Nephron progenitor cell (in vitro differentiated cells): ENCODE data around the gene MYO1D.
A peak's percentile ranks its signal among the peaks of the same experiment; 100 is the strongest.

Experiments used
- DNase-seq: peaks from one replicate; pipeline ENCODE4 v3.0.0; 2021
- H3K27ac Mint-ChIP-seq: 2 replicates; pipeline ENCODE4 v1.8.0; 2021; ENCODE audit warnings: mild to moderate bottlenecking, moderate library complexity, mixed read lengths
- H3K27me3 Mint-ChIP-seq: 2 replicates; pipeline ENCODE4 v1.8.0; 2021; ENCODE audit warnings: mild to moderate bottlenecking, low read depth, mixed read lengths; ENCODE audit not compliant: poor library complexity
- H3K36me3 Mint-ChIP-seq: 2 replicates; pipeline ENCODE4 v1.8.0; 2021; ENCODE audit warnings: low read depth, mixed read lengths
- H3K4me1 Mint-ChIP-seq: 2 replicates; pipeline ENCODE4 v1.8.0; 2021; ENCODE audit warnings: mixed read lengths
- H3K4me3 Mint-ChIP-seq: 2 replicates; pipeline ENCODE4 v1.8.0; 2021; ENCODE audit warnings: mild to moderate bottlenecking, moderate library complexity, mixed read lengths
- H3K9me3 Mint-ChIP-seq: 2 replicates; pipeline ENCODE4 v1.8.0; 2021; ENCODE audit warnings: mild to moderate bottlenecking, moderate library complexity, mixed read lengths
- TF ChIP-seq, protein P1 (sequence below): fragments of 200-600 bp; sonication (generic); IDR thresholded peaks from 2 replicates; pipeline ENCODE4 v1.5.0; 2021; ENCODE audit warnings: antibody characterized with exemption

Gene MYO1D

DNA sequence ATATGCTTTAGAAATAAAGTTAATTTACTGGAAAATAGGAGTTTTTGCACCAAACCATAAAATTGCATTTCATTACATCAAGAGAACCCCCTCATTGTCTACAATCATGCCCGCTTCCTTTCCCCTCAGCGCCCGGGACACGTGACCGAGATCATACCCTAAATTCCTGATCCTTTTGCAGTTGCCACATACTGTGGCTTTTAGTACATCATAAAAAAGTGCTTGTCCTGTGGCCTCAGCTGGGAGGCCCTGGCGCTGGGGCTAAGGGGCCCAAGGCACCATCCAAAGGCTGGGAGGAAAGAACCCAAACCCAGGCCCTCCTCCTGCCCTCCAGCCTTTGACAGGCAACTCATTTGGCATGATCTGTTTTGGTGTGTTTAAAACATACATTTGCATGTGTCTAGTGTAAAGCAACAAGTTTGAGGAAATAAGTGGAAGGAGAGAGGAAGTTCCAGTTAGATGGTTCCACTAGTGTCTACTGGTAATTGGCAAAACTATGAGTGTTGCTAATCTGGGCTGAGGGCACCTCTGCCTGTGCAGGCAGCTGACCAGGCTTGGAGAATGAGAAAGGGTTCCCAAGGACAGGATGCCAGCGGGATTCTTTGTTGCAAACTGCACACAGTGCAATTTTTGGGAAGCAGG is 384.2 kb downstream of the MYO1D start:
- Mint-ChIP-seq H3K36me3 (peaks cover 8% of the 10 kb centered on the region), H3K27ac (no peak overlapping the region), H3K4me3 (peak overlapping the region; percentile 13), H3K4me1 (peaks cover 67% of the 10 kb centered on the region), H3K27me3 (peaks cover 4% of the 10 kb centered on the region), H3K9me3 (no peaks in the 10 kb centered on the region)
- TF ChIP-seq, protein P1, sequence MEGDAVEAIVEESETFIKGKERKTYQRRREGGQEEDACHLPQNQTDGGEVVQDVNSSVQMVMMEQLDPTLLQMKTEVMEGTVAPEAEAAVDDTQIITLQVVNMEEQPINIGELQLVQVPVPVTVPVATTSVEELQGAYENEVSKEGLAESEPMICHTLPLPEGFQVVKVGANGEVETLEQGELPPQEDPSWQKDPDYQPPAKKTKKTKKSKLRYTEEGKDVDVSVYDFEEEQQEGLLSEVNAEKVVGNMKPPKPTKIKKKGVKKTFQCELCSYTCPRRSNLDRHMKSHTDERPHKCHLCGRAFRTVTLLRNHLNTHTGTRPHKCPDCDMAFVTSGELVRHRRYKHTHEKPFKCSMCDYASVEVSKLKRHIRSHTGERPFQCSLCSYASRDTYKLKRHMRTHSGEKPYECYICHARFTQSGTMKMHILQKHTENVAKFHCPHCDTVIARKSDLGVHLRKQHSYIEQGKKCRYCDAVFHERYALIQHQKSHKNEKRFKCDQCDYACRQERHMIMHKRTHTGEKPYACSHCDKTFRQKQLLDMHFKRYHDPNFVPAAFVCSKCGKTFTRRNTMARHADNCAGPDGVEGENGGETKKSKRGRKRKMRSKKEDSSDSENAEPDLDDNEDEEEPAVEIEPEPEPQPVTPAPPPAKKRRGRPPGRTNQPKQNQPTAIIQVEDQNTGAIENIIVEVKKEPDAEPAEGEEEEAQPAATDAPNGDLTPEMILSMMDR, result no peak
- no peak for DNase-seq

DNA sequence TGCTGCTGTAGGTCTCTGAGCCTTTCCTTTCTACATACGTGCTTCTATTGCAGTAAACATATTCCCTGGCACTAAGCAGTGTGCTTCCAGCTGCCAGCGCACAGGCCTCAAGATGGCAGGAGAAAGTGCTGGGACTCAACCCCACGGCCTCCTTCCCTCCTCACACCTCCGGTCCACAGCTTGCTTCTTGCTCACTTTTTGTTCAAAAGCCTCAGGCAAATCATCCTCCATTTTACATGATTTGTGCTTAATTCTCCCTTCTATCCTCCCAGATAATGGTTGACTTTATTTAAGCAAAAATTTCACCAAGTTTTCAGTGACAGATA is 384.7 kb downstream of the MYO1D start:
- H3K27ac Mint-ChIP-seq, result no peak overlapping the region

DNA sequence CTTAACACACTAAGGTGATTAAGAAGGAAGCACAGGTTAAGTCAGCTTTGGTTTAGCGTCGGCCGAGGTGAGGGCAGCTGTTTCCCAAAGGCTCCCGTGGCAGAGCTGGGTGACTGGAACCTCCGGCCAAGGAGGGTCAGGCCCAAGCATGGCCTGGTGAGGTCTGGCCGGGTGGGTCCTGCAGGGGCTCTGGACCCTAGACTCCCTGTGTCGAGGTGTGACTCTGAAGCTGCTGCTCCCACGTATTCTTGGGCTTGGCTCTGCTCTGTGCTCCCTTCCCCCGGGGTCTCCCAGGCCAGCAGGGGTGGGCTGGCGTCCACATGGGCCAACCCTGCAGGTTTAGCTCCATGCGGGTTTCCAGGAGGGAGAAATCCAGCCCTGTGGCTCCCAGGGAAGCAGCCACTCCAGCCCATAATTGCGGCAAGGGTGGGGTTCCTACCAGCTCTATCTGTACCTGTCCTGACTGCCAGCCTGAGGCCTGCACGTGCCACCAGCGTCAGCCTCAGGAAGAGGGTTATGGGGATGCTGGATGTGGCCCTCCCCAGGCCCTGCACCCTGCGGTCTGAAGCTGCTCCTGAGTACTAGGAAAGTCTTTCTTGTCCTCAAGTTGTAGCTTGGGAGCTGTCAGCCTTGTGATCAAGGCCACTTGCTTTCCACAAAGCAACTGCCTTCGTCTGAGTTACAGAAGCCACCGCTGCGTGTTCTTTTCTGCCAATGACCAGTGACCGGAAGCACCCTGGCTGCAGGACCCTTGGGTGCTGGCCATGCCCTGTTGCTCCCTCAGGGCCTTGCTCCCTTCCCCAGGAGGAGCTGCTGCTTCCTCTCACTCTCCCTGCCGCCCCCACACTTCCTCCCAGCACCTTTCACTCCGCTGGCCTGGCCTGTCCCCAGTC is 385.3 kb downstream of the MYO1D start:
- peaks cover 67% of the 10 kb centered on the region for H3K4me1 Mint-ChIP-seq
- no peak for DNase-seq
- no peak overlapping the region for H3K27ac Mint-ChIP-seq
- H3K4me3 Mint-ChIP-seq, result no peak overlapping the region
- TF ChIP-seq, protein P1, result no peak
- H3K27me3 Mint-ChIP-seq, result peaks cover 4% of the 10 kb centered on the region
- peaks cover 11% of the 10 kb centered on the region for H3K36me3 Mint-ChIP-seq
- no peaks in the 10 kb centered on the region for H3K9me3 Mint-ChIP-seq

More for the DNA sequence above, 384.7 kb downstream of the MYO1D start:
- no peak overlapping the region for H3K4me3 Mint-ChIP-seq
- TF ChIP-seq, protein P1, result no peak
- no peaks in the 10 kb centered on the region for H3K9me3 Mint-ChIP-seq
- H3K36me3 Mint-ChIP-seq, result peaks cover 11% of the 10 kb centered on the region
- no peak for DNase-seq
- peaks cover 67% of the 10 kb centered on the region for H3K4me1 Mint-ChIP-seq
- H3K27me3 Mint-ChIP-seq, result peaks cover 4% of the 10 kb centered on the region

DNA sequence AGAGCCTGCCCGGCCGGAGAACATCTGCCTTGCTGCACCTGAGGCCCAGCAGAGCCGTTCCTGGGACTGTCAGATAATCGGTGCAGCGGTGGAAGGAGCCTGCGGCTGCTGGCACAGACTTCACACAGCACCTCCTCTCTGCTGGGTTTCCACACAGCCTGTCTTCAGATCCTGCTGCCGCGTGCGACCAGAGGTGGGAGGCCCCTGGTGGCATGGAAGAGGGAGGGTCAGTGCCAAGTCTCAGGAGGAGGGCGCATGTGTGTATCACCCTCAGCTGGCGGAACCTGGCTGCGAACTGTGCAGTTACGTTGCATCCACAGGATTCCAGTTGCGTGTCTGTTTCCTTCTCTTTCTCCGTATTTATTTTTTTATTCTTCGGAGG is 386.8 kb downstream of the MYO1D start:
- peak overlapping the region; percentile 40 for H3K4me3 Mint-ChIP-seq
- no peaks in the 10 kb centered on the region for H3K9me3 Mint-ChIP-seq
- peaks cover 11% of the 10 kb centered on the region for H3K36me3 Mint-ChIP-seq
- peaks cover 4% of the 10 kb centered on the region for H3K27me3 Mint-ChIP-seq
- DNase-seq, result no peak
- TF ChIP-seq, protein P1, result no peak
- no peak overlapping the region for H3K27ac Mint-ChIP-seq
- peaks cover 63% of the 10 kb centered on the region for H3K4me1 Mint-ChIP-seq

DNA sequence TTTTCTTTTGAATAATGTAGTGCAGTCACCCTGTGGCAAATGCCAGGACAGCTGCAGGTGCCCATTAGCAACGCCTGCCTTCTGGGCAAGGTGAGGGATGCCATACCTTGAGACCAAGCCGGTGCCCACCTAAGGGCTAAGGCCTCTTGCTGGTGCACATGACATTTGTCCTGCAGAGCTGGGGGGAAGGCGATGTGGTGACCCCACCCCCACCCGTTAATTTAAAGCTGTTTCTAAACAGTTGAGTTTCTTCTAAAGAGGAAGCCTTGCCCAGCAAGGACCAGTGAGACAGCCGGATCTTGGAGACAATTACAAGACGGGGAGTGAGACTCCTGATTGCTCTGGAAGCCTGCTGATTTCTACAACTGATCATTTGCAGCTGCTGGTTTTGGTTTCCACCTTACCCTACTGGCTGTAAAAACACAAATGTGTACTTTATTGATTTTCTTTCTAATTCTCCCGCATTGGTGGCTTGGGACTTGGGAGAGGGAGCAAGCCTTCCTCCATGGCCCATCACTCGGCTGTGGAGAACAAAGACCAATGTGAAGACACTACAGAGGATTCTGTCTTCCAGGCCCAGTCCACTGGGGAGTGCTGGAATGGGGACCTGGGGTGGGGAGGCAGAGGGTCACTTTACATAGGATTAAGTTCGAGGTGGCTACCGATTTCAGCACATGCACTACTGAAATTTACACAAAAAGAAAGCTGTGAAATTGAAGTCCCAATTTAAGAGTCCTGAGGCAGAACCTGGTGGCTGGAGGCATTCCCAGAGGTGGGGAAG is 387.4 kb downstream of the MYO1D start:
- Mint-ChIP-seq H3K4me3 (peak overlapping the region; percentile 93), H3K4me1 (peaks cover 64% of the 10 kb centered on the region), H3K27me3 (peaks cover 6% of the 10 kb centered on the region), H3K27ac (no peak overlapping the region), H3K9me3 (no peaks in the 10 kb centered on the region), H3K36me3 (peaks cover 11% of the 10 kb centered on the region)
- DNase-seq, result no peak
- TF ChIP-seq, protein P1, result no peak
